Epithelial cell of prostate (primary cell): ENCODE data around the gene RSPH1.

Experiments used
- DNase-seq: peaks from one replicate; pipeline ENCODE4 v3.0.0-alpha.2; 2011; ENCODE audit warnings: low read depth, low spot score
- H3K27ac ChIP-seq: fragments of 450-650 bp; 2 replicates; pipeline ENCODE4 v1.5.1; 2017; ENCODE audit warnings: mild to moderate bottlenecking

Gene RSPH1

GRCh38 chr21:42515708-42516502 lies 19.9 kb upstream of the RSPH1 start:
- DNase-seq: no peak
- peak overlapping the region; percentile 39 for H3K27ac ChIP-seq

- no peak for DNase-seq
- H3K27ac ChIP-seq: peak overlapping the region; percentile 39
These were observed 18.8 kb upstream of the RSPH1 start for GRCh38 chr21:42514883-42515228.

- DNase-seq: no peak
These were observed 18.2 kb upstream of the RSPH1 start for GRCh38 chr21:42513985-42514882.

GRCh38 chr21:42513151-42513984 lies 17.3 kb upstream of the RSPH1 start, which contains the start of gene SLC37A1:
TSS of gene SLC37A1 (plus strand) at chr21:42513852. CDS start at chr21:42518455, 4,603 bp downstream.
- DNase-seq: no peak
- peak within 1 kb of the TSS; percentile 39 for H3K27ac ChIP-seq

More at GRCh38 chr21:42513985-42514882, 18.2 kb upstream of the RSPH1 start:
- H3K27ac ChIP-seq: peak overlapping the region; percentile 39

GRCh38 chr21:42512346-42513034 lies 16.5 kb upstream of the RSPH1 start:
- DNase-seq: no peak
- no peak overlapping the region for H3K27ac ChIP-seq

GRCh38 chr21:42509244-42509643 lies 13.2 kb upstream of the RSPH1 start:
- H3K27ac ChIP-seq: no peak overlapping the region
- no peak for DNase-seq

- DNase-seq: no peak
- no peak overlapping the region for H3K27ac ChIP-seq
These were observed 12.3 kb upstream of the RSPH1 start for GRCh38 chr21:42508371-42508770.

- DNase-seq: no peak
- no peak overlapping the region for H3K27ac ChIP-seq
These were observed 11.4 kb upstream of the RSPH1 start for GRCh38 chr21:42507418-42507817.

- H3K27ac ChIP-seq: no peak overlapping the region
- DNase-seq: no peak
These were observed 9.2 kb upstream of the RSPH1 start for GRCh38 chr21:42505090-42505726.

GRCh38 chr21:42503711-42504110 lies 7.7 kb upstream of the RSPH1 start:
- DNase-seq: no peak

GRCh38 chr21:42500736-42501135 lies 4.7 kb upstream of the RSPH1 start:
- DNase-seq: peak; percentile 27
- H3K27ac ChIP-seq: no peak overlapping the region

More at GRCh38 chr21:42503711-42504110, 7.7 kb upstream of the RSPH1 start:
- no peak overlapping the region for H3K27ac ChIP-seq

- DNase-seq: no peak
- H3K27ac ChIP-seq: no peak overlapping the region
These were observed 4.2 kb upstream of the RSPH1 start for GRCh38 chr21:42500225-42500624.

GRCh38 chr21:42499444-42500112 lies 3.6 kb upstream of the RSPH1 start:
- H3K27ac ChIP-seq: no peak overlapping the region
- DNase-seq: no peak

GRCh38 chr21:42498012-42498411 lies 2.0 kb upstream of the RSPH1 start:
- no peak for DNase-seq
- H3K27ac ChIP-seq: no peak overlapping the region

- DNase-seq: no peak
- no peak overlapping the region for H3K27ac ChIP-seq
These were observed 797 bp upstream of the RSPH1 start for GRCh38 chr21:42496839-42497202.

GRCh38 chr21:42495765-42496119 lies 282 bp downstream of the RSPH1 start:
- H3K27ac ChIP-seq: peak overlapping the region; percentile 7
- no peak for DNase-seq

GRCh38 chr21:42495027-42495426 lies 997 bp downstream of the RSPH1 start:
- no peak for DNase-seq
- no peak overlapping the region for H3K27ac ChIP-seq

GRCh38 chr21:42493109-42494060 lies 2.6 kb downstream of the RSPH1 start:
- no peak for DNase-seq
- no peak overlapping the region for H3K27ac ChIP-seq
